Keratinocyte (primary cell): ENCODE data around the gene TSFM. TPM values are rescaled to one million over a fixed set of nuclear protein-coding genes. Genes with fewer than 3 reads are reported as not detected.

Experiments
- DNase-seq: peaks from one replicate; pipeline ENCODE4 v3.0.0-alpha.2; 2011; ENCODE audit warnings: low read depth, missing footprints, low spot score
- FAIRE-seq: peaks from 2 replicates; lab custom pipeline; 2011; peaks lifted over from hg19 to GRCh38; lab: Jason Lieb, UNC
- H2AFZ ChIP-seq: 2 replicates; pipeline ENCODE4 v1.6.0; 2012; ENCODE audit warnings: low read length, control low read depth, inconsistent platforms; ENCODE audit not compliant: control insufficient read depth
- H3K27ac ChIP-seq: 2 replicates; pipeline ENCODE4 v1.5.1; 2011; ENCODE audit warnings: low read length; ENCODE audit not compliant: control insufficient read depth, insufficient read depth
- H3K27me3 ChIP-seq: 3 replicates; pipeline ENCODE4 v1.6.0; 2011; ENCODE audit warnings: low read length; ENCODE audit not compliant: control insufficient read depth, insufficient read depth; ENCODE audit errors: extremely low read depth
- H3K36me3 ChIP-seq, 2 experiments: 2 replicates in 1 of 2; 3 replicates in 1 of 2; pipeline ENCODE4 v1.5.1; 2011; ENCODE audit warnings: low read length in 2 of 2, mild to moderate bottlenecking in 1 of 2; ENCODE audit not compliant: control insufficient read depth in 2 of 2, insufficient read depth in 2 of 2; ENCODE audit errors: extremely low read depth in 1 of 2
- H3K4me1 ChIP-seq: 3 replicates; pipeline ENCODE4 v1.5.1; 2011; ENCODE audit warnings: low read length; ENCODE audit not compliant: control insufficient read depth, insufficient read depth; ENCODE audit errors: extremely low read depth
- H3K4me2 ChIP-seq: 3 replicates; pipeline ENCODE4 v1.6.0; 2011; ENCODE audit warnings: low read depth, low read length; ENCODE audit not compliant: control insufficient read depth, insufficient read depth; ENCODE audit errors: extremely low read depth
- H3K4me3 ChIP-seq, 3 experiments: fragments of 200-600 bp in 1 of 3; sonication (generic) in 1 of 3; 2 replicates in 2 of 3; 3 replicates in 1 of 3; pipeline ENCODE4 v1.5.1; 2011 to 2016; ENCODE audit warnings: low read length in 3 of 3, mild to moderate bottlenecking in 3 of 3, control low read depth in 2 of 3, inconsistent platforms in 1 of 3, low read depth in 1 of 3, mixed read lengths in 1 of 3, mixed run types in 1 of 3, moderate library complexity in 1 of 3; ENCODE audit not compliant: control insufficient read depth in 2 of 3, insufficient read depth in 2 of 3; ENCODE audit errors: extremely low read depth in 1 of 3
- H3K79me2 ChIP-seq: 2 replicates; pipeline ENCODE4 v1.6.0; 2012; ENCODE audit warnings: low read length; ENCODE audit not compliant: control insufficient read depth, insufficient read depth
- H3K9ac ChIP-seq: 3 replicates; pipeline ENCODE4 v1.6.0; 2011; ENCODE audit warnings: low read length; ENCODE audit not compliant: control insufficient read depth, insufficient read depth; ENCODE audit errors: extremely low read depth
- H3K9me1 ChIP-seq: 3 replicates; pipeline ENCODE4 v1.6.0; 2011; ENCODE audit warnings: low read length; ENCODE audit not compliant: control insufficient read depth, insufficient read depth; ENCODE audit errors: extremely low read depth
- H3K9me3 ChIP-seq: 2 replicates; pipeline ENCODE4 v1.5.1; 2012; ENCODE audit warnings: low read depth, low read length; ENCODE audit not compliant: control insufficient read depth
- H4K20me1 ChIP-seq: 3 replicates; pipeline ENCODE4 v1.6.0; 2011; ENCODE audit warnings: low read length; ENCODE audit not compliant: control insufficient read depth, insufficient read depth; ENCODE audit errors: extremely low read depth
- EZH2 ChIP-seq: IDR thresholded peaks from one replicate; pipeline ENCODE4 v1.6.1; 2012; ENCODE audit warnings: inconsistent platforms, mild to moderate bottlenecking, low read length, moderate library complexity
- dilution Hi-C: fragments of 300-500 bp; cut with MboI; formaldehyde crosslinking; loops from one replicate; pipeline ENCODE4 v1.7.0; 2020; ENCODE audit warnings: low sequenced_read_pairs; ENCODE audit not compliant: extremely low pct_ligation_motif_present
- polyA plus RNA-seq, 5 experiments: library from polyadenylated mRNA; depleted of rRNA in 3 of 5; stranded (reverse) in 3 of 5; stranded (forward) in 1 of 5; unstranded in 1 of 5; fragments of >200 nt; gene quantifications; 1 replicate in 1 of 5; 2 replicates in 3 of 5; 3 replicates in 1 of 5; pipeline versions ENCODE4 v1.2.1 to v1.2.3, GENCODE V29; 2011 to 2012; ENCODE audit warnings: missing spikeins in 2 of 5, low read depth in 1 of 5, low replicate concordance in 1 of 5
- TF ChIP-seq, protein P1 (sequence below), 3 experiments: IDR thresholded peaks in 1 of 3; conservative IDR thresholded peaks in 1 of 3; optimal IDR thresholded peaks in 1 of 3; 2 replicates in 2 of 3; 3 replicates in 1 of 3; pipeline versions ENCODE3 to v1.5.1; 2011; ENCODE audit warnings: low read length in 3 of 3, mild to moderate bottlenecking in 3 of 3, moderate library complexity in 2 of 3, control low read depth in 1 of 3, inconsistent platforms in 1 of 3; ENCODE audit not compliant: insufficient read depth in 2 of 3; ENCODE audit errors: extremely low read depth in 1 of 3

TSFM gene
- polyA plus RNA-seq, 1 donor (not counting 4 experiments of a cell fraction or from before 2014, with no cell fraction given): 30.5 TPM

DNA sequence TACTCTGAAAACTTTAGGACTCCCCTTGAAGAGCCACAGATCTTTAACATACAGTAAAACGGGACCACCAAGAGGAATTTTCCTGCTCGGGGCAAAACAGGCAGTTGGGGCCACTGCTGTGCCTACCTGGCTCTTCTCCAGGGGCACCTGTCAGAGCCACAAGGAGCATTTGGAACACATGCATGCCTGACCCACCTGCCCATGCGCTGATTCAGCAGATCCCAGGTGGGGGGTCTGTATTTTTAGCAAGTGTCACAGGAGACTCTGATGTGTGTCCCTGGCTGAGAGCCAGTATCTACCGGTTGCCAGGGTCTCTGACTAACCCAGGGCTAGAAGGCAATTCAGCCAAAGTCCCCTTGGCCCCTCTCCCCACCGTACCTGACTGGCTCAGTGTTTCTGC lies 57.4 kb downstream of the TSFM start:
- H3K9me3 ChIP-seq: no peaks in the 10 kb centered on the region
- no peak overlapping the region for H3K4me2 ChIP-seq
- peaks cover 86% of the 10 kb centered on the region for H3K79me2 ChIP-seq
- no peaks in the 10 kb centered on the region for H3K36me3 ChIP-seq
- H3K27ac ChIP-seq: no peak overlapping the region
- H3K27me3 ChIP-seq: no peaks in the 10 kb centered on the region
- no peak overlapping the region for H3K4me3 ChIP-seq
- dilution Hi-C loops: no loop called here
- FAIRE-seq: no peak
- H3K9me1 ChIP-seq: peaks cover 10% of the 10 kb centered on the region
- peaks cover 70% of the 10 kb centered on the region for H3K4me1 ChIP-seq
- DNase-seq: no peak
- no peak for TF ChIP-seq EZH2
- TF ChIP-seq, protein P1, sequence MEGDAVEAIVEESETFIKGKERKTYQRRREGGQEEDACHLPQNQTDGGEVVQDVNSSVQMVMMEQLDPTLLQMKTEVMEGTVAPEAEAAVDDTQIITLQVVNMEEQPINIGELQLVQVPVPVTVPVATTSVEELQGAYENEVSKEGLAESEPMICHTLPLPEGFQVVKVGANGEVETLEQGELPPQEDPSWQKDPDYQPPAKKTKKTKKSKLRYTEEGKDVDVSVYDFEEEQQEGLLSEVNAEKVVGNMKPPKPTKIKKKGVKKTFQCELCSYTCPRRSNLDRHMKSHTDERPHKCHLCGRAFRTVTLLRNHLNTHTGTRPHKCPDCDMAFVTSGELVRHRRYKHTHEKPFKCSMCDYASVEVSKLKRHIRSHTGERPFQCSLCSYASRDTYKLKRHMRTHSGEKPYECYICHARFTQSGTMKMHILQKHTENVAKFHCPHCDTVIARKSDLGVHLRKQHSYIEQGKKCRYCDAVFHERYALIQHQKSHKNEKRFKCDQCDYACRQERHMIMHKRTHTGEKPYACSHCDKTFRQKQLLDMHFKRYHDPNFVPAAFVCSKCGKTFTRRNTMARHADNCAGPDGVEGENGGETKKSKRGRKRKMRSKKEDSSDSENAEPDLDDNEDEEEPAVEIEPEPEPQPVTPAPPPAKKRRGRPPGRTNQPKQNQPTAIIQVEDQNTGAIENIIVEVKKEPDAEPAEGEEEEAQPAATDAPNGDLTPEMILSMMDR (optimal IDR thresholded peaks at IDR 0.05 in 1 of 3, IDR thresholded peaks at IDR 0.05 in 1 of 3, conservative IDR thresholded peaks at IDR 0.05 in 1 of 3; ENCODE audit: extremely low read depth in 1 of 3, insufficient read depth in 2 of 3, low read length in 3 of 3): no peak
- no peak overlapping the region for H3K9ac ChIP-seq
- no peak overlapping the region for H2AFZ ChIP-seq
- peaks cover 21% of the 10 kb centered on the region for H4K20me1 ChIP-seq

DNA sequence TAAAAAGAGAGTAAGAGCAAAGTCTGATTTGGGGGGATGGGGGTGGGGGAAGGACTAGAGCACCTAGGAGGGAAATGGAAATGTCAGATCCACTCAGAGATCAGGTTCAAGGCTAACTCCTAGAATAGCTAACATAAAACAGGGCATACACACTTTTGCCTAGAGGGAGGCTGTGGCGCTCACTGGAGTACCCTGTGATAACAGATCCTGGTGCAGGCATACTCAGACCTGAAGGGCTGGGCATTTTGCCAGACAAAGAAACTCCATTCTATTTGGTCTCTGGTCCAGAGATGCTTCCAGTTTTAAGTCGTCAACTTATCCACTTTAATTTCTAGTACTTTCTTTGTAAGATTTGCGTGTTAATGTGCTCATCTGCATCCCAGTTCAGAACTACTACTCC lies 58.1 kb downstream of the TSFM start:
- FAIRE-seq: peak; percentile 32

More for the DNA sequence above, 58.1 kb downstream of the TSFM start:
- Histone ChIP-seq H3K9me1 (peaks cover 5% of the 10 kb centered on the region), H3K4me1 (peaks cover 66% of the 10 kb centered on the region), H2AFZ (no peak overlapping the region), H3K27me3 (no peaks in the 10 kb centered on the region), H3K4me2 (peak overlapping the region; percentile 4), H3K4me3 (no peak overlapping the region), H3K27ac (no peak overlapping the region), H3K9ac (no peak overlapping the region), H3K9me3 (no peaks in the 10 kb centered on the region), H4K20me1 (peaks cover 18% of the 10 kb centered on the region), H3K79me2 (peaks cover 86% of the 10 kb centered on the region), H3K36me3 (no peaks in the 10 kb centered on the region)
- no peak for DNase-seq
- dilution Hi-C loops: no loop called here
- no peak for TF ChIP-seq EZH2
- TF ChIP-seq, protein P1 (optimal IDR thresholded peaks at IDR 0.05 in 1 of 3, IDR thresholded peaks at IDR 0.05 in 1 of 3, conservative IDR thresholded peaks at IDR 0.05 in 1 of 3; ENCODE audit: extremely low read depth in 1 of 3, insufficient read depth in 2 of 3, low read length in 3 of 3): no peak
